Stimulated activated CD4-positive, alpha-beta T cell treated with anti-CD3 and anti-CD28 coated beads, Interleukin-15, amount 100 ng/mL, for 24 hours (primary cell): Measurements from ENCODE around the gene CAV1.
A peak's percentile ranks its signal among the peaks of the same experiment; 100 is the strongest.
"Not testable (repeated sequence)": the region's sequence is repeated elsewhere in the genome, so short reads cannot be mapped to it uniquely, and the experiment has no call there.

Experiments used
- DNase-seq: peaks from one replicate; pipeline ENCODE4 v3.0.0-alpha.2; 2020

The CAV1 gene

GRCh38 chr7:116583653-116584052, 58.8 kb downstream of the CAV1 start:
- DNase-seq, result peak; percentile 28

- DNase-seq, result no peak
Measured at GRCh38 chr7:116584721-116585120, 59.9 kb downstream of the CAV1 start.

GRCh38 chr7:116585392-116585791, 60.6 kb downstream of the CAV1 start:
- no peak for DNase-seq

- no peak for DNase-seq
Measured at GRCh38 chr7:116585967-116586366, 61.1 kb downstream of the CAV1 start.

GRCh38 chr7:116587200-116587599, 62.4 kb downstream of the CAV1 start:
- DNase-seq, result not testable (repeated sequence)

GRCh38 chr7:116588225-116588624, 63.4 kb downstream of the CAV1 start:
- peak; percentile 54 for DNase-seq

- no peak for DNase-seq
Measured at GRCh38 chr7:116588641-116589594, 64.1 kb downstream of the CAV1 start.

- DNase-seq, result no peak
Measured at GRCh38 chr7:116591202-116592040, 66.6 kb downstream of the CAV1 start.

GRCh38 chr7:116592041-116592355, 67.2 kb downstream of the CAV1 start:
- no peak for DNase-seq

- no peak for DNase-seq
Measured at GRCh38 chr7:116592445-116592844, 67.6 kb downstream of the CAV1 start.

GRCh38 chr7:116593359-116594075, 68.7 kb downstream of the CAV1 start:
- DNase-seq, result no peak

- DNase-seq, result no peak
Measured at GRCh38 chr7:116595063-116595462, 70.2 kb downstream of the CAV1 start.

GRCh38 chr7:116597384-116597783, 72.5 kb downstream of the CAV1 start:
- DNase-seq, result no peak

GRCh38 chr7:116598278-116598677, 73.4 kb downstream of the CAV1 start:
- DNase-seq, result no peak

- no peak for DNase-seq
Measured at GRCh38 chr7:116598861-116599260, 74.0 kb downstream of the CAV1 start.

- DNase-seq, result peak; percentile 36
Measured at GRCh38 chr7:116601426-116601825, 76.6 kb downstream of the CAV1 start.

- DNase-seq, result no peak
Measured at GRCh38 chr7:116607299-116607698, 82.5 kb downstream of the CAV1 start.

GRCh38 chr7:116610210-116610609, 85.4 kb downstream of the CAV1 start:
- no peak for DNase-seq

- DNase-seq, result no peak
Measured at GRCh38 chr7:116610721-116611120, 85.9 kb downstream of the CAV1 start.
